GM18502 (cell line): ENCODE data around the gene ESRP2.

Experiments used
- ATAC-seq: cut with Tn5 transposase; IDR thresholded peaks from one replicate; pipeline ENCODE4 v1.9.1; 2021; ENCODE audit warnings: mild to moderate bottlenecking; ENCODE audit not compliant: unreplicated experiment, poor library complexity

The ESRP2 gene

DNA sequence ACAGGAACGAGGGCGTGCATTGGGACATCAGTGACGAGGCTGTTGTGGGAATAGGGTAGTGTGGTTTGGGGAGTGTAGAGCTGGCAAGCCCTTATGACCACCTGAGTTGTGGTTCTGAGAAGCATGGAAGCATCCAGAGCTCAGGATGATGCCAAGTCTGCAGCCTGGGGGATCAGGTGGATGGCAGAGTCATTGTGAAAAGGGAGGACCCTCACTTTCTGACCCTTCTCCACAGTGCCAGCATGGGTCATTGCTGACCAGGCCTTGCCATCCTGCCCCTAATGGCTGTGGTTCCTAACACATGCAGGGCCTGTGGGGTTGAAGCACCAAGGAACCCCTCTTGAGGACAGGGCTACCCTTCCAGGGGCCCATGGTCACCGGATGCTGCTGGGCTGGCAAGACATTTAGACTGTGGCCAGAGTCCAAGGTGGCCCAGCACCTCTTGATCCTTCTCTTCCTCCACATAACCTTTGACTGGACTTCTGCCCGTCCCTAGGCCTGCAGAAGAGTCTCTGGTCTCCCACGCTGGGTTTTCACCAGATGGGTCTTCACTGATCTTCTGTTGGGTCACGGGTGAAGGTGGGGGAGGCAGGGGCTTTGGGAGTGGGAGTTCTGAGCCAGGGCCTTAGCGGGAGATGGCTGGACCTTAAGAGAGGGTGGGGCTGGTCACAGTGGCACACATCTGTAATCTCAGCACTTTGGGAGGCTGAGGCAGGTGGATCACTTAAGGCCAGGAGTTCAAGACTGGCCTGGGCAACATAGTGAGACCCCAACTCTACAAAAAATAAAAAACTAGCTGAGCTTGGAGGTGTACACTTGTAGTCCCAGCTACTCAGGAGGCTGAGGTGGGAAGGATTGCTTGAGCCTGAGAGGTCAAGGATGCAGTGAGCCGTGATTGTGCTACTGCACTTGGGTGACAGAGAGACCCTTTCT is 7.3 kb upstream of the ESRP2 start:
- ATAC-seq, result no peak

DNA sequence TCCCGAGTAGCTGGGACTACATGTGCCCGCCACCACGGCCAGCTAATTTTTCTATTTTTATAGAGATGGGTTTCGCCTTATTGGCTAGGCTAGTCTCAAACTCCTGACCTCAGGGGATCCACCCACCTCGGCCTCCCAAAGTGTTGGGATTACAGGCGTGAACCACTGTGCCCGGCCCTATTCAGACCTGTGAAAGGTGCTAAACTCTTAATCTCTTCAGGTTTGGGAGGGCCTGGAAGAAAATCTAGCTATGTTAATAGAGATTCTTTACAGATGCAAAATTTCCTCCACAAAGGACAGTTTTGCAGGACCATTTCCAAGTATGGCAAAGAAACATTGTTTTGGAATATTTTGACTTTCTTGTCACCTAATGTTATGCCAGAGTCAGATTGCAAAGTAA is 6.2 kb upstream of the ESRP2 start:
- ATAC-seq, result no peak

DNA sequence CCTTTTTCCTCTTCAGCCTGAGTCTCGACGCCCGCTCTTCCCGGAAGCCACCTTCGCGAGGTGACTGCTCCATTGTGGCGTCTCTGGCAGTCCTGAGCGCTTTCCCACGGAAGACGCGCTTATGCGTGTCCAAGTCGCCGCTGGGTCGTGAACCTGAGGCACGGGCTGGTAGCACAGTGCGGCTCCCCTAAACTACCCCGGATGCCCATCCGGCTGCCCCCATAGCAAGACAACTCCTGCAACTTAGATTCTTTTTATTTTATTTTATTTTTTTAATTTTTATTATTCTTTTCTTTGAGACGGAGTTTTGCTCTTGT is 2.1 kb upstream of the ESRP2 start:
- ATAC-seq, result no peak

DNA sequence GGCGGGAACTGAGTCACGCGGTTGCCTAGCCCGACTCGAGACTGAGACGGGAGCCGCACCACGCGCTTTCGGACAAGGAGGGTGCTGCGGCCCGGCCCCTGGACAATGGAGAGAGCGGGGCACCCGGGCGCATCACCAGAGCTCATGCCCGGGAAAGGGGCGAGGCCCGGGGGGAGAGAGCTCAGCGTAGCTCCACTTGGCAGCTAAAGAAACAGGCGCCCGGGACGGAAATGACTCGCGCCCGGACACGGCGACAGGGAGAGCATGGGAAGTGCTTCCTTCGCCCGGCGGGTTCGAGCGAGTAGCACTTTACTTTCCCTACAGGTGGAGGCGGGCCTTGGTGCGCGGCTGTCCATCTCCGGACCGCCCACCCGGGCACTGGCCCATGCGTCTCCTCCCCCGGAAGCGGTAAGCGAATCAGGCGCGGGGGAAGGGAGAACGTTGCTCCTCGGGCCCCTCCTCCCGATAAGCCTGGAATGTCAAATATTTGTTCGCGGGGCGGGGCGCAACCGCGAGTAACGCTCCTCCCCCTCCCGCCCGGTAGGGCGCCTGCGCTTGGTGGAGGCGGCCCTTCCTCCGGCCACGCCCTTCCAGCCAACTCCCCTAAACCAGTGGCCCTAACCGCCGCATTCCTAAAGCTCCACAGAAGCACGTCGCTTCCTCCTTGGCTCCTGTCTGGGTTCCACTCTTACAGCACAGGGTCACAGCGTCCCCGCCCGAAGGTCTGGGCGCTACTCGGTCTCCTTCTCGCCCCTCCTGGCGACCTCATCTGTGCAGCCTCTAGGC is 1.5 kb upstream of the ESRP2 start:
- ATAC-seq, result peak; percentile 80

DNA sequence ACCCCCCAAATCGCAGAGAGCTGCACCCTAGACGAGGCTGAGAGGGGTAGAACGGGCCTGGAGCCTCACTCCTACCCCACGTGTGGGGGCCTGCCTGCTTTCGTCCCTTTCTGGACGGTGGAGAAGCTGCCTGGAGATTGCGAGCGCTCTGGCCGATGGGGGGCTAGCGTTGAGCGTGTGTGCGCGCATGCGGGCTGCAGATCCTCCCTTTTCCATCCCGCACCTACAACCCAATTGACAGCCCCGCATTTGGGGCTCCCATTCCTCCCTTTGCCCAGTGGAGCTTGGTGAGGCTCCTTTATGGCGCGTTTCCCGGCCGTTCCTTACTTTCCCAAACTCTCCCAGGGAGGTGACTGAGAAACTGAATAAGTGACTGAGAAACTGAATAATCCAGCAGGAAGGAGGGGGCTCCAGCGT is 907 bp upstream of the ESRP2 start:
- no peak for ATAC-seq

DNA sequence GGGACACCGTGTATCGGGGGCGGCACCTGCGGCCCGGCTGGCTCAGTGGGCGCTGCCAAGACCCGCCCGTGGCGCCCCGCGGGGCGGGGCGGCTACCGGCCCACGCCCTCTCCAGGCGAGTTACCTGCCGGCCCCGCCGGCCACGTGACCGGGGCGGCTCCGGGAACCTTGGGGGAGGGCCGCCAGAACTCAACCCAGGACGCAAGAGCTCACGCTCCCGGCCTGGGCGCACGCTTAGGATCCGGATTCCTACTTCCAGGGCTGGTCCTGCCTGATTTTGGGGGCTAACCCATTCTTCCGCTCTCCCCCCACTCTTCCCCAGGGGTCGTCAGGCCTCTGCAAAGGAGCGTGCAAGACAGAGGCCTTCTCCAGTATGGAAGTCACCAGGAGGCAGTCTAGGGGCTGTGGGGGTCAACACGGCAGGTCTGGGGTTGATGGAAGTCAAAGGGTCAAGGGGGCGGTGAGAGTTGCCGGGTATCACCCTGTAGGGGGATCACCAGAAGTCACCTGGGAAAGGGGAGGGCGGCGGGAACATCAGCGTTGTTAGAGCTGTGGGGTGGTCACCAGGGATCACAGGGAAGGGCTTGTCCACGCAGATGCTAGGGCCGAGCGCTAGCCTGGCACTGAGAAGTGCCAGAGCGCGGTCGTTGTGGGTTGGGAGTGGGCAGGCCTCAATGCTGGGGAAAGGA is 354 bp upstream of the ESRP2 start:
- no peak for ATAC-seq

DNA sequence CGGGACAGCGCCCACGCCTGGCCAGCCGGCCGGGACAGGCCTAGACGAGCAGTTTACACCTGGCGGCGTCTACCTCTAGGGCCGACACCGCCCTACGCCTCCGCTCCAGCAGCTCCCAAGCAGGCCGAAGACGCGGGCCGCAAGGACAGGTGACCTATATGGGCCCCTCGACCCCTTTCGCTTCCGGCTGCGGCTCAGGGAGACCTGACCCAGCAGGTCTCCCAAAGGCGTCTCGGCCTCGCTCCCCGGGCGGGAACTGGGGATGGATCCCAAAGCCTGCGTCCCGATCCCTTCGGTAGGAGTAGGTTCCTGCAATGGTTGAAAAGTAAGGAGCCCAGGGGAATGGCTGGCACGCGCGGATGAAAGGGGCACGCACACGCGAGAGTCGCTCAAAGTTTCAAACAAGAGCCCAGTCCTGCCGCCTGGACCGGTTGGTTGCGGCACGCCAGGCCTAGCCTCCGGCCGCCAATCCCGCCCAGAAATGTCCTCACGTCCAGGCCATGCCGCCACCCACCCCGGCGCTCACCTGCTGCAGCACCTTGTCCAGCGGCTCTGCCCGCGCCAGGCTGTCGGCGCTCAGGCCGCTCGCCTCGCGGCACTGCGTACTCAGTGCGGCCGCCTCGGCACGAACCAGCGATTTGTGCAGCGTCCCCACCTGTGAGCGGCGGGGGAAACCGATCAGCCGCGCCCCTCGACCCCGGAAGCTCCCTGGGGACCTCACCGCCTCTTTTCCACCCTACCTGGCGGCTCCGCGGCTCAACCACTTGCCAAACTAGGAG is 630 bp downstream of the ESRP2 start:
- ATAC-seq, result no peak

DNA sequence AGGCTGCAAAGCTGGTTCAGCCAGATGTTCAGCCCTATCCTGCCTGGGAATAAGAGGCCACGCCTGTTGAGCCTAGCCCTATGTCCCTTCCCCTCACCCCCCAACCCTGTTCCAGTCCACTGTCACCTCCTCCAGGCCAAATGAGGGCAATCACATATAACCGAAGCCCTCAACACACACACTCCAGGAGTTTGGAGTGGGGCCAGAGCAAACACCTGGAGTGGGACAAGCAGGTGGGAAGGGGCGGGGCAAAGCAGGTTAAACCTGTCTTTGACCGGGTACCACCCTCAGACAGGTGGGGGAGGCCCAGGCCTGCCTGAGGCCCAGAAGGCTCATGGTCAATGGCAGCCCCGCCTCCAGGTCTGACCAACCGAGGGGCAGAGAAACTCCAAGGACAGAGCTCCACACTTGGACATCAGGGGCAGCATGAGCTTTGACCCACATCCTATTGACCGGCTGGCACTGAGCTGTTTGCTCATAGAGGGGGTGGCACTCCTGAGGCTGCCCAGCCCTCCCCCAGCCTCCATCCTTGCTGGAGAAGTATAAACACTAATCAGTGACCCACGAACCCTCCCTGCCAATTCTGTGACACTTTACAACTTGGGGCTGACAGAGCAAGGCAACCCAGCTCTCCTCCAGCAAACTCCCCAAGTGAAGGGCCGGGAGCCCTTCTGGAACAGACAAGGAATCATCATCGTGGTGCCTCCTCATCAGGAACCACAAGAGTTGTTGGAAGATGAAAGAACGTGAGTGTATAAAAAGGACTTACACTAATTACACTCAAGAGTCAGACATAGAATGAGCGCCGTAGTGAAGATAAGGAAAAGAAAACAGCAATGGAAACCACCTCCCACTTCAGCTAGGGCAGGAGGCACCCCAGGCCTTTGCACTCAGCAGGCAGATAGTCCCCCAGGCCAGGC is 1.5 kb downstream of the ESRP2 start:
- ATAC-seq, result no peak

DNA sequence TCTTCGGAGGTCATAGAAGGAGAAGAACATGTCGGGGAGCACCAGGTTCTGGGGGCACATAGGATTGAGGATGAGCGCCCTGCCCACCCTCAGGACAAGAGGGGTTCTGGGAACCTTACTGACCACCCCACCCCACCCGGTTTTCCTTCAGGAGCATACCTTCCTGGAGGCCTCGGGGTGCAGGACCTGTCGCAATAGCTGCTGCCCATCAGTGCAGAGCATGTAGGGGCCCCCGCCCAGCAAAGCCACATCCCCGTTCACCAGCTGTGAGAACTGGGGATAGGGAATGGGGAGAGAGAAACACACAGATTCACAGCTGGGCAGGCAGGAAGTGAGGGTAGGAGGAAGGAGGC is 2.1 kb downstream of the ESRP2 start:
- ATAC-seq, result no peak

DNA sequence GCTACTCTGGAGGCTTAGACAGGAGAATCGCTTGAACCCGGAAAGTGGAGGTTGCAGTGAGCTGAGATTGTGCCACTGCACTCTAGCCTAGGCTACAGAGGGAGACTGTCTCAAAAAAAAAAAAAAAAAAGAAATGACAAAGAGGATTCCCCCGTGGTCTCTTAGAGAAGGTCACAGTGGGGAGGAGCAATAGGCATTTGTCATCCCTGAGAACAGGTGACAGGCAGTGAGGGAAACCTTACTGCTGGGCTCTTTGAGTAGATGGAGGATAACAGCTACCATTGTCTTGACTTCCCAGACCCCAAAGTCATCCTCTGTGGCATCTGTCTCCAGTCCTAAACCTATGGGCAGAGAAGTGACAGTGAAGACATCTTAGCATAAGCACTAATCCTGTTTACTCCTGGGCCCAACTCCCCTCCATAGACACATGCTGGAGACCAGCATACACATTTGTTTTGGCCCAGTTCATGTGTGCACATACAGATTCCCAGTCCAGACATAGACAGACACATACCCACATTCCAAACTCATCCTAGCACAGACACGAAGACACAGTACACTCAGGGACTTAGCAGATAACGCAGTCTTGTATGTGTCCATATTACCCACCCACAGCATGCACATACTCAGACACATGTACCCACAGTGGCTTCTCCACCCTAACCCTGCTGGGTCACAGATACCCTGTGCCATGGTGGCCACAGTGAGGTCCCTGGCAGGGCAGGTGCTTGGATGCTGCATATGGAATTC is 2.7 kb downstream of the ESRP2 start:
- ATAC-seq, result no peak

DNA sequence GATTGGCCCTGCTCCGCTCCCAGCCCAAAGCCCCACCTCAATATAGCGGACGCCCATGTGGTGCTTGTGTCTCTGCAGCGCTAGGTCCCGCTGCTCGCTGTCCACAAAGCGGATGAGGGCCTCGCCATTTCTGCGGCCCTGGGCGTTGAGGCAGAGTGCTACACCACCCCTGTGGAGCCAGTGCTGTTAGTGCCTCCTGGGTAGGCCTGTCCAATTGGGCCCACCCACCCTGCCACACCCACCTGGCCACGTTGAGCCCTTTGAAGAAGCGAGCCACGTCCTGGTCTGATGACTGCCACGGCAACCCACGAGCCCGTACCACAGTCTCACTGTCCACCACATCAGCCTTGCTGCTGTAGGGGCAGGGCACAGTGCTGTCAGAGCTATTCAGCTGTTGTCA is 3.6 kb downstream of the ESRP2 start:
- no peak for ATAC-seq

DNA sequence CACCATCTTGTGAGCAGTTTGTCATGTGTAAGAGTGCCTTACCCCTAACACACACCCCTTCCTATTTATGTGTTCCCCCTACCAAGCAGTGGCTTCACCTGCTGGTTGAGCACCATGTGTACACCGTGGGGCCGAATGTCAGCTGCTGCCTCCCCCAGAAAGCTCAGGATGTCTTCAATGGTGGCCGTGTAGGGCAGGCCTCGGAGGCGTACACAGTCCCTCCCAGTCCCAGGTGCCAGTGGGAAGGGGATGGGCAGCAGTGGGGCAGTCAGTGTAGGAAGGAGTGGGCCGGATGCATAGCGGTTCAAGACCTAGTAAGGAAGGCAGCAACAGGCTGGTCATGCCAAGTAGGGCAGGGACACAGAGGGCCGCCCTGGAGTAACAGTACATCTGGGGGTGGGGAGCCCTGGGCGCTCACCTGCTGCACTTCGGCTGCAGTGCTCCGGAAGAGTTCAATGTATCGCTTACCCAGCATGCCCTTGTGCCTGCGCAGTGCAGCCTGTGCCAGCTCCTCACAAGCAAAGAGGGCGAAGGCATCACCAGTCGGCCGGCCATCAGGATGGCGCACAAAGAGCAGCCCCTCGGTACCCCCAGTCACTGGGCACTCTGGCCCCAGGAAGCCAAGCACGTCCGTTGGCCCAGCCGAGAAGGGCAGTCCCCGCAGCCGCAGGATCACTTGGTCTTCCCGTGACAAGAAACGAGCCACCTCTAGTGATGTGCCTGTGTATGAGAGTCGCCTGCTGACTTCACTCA is 4.4 kb downstream of the ESRP2 start:
- ATAC-seq, result no peak

DNA sequence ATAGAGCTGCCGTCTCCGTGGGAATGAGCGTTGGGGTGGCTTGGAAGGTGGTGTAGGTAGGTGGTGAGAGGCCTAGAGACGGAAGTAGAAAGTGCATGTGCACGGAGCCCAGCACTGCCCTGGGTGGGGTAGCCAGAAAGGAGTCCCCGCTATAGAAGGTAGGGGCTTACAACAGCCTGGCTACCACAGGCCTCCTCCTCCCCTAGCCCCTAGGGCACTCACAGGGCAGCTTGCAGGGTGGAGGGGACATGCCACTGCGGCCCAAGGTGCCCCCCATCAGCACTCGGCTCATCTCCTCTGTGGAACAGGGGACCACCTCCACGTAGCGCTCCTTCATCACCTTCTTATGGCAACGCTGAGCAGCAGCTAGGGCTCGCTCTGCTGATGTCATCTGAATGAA is 5.0 kb downstream of the ESRP2 start:
- no peak for ATAC-seq

DNA sequence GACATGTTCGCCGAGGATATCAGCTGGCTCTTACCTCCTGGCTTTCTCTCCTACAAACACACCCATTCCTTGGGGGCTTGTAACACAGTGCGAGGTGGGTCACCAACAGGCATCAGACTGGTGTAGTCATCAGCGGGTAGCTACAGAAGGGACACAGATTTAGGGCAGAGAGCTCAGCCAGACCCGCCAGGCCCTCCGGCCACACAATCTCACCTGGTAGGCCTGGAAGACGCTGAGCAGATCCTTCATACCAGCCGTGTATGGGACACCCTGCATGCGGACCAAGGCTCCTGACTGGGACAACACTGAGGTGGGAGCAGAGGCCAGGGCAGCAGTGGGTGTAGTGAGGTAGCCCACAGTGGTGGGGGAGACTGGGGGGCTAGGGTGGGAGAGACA is 5.8 kb downstream of the ESRP2 start:
- ATAC-seq, result no peak

DNA sequence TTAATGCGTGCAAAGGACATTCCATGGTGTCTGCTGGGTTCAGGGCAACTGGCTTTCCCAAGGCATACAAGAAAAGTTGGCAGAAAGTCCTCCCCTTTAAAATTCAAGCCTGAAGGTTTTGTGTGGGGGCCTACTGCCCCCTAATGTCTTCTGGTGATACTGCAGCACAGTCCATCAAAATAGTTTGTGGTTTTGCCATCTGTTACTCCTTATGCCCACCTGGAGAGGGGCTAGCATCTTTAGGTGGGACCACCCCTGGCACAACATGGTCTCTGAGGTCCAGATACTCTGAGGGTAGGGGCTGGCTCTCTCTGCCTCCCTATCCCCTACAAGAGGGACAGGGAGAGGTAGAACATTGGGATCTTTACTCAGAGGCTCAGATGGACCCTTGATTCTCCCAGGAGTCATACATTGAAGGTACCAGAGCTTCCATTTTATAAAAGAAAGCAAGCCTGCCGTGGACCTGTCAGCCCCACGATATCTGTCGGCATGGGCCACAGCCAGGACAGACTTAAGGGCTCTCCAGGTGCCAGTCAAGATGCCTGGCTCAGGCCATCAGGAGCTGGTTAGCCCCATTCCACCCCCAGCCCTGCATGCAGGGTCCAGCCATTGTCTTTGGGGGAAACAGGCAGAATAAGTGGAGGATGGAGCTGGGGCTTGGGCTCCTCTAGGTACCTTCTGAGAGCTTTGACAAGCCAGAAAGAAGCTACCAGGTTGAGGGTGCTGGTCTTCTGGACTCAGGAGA is 6.3 kb downstream of the ESRP2 start:
- no peak for ATAC-seq

DNA sequence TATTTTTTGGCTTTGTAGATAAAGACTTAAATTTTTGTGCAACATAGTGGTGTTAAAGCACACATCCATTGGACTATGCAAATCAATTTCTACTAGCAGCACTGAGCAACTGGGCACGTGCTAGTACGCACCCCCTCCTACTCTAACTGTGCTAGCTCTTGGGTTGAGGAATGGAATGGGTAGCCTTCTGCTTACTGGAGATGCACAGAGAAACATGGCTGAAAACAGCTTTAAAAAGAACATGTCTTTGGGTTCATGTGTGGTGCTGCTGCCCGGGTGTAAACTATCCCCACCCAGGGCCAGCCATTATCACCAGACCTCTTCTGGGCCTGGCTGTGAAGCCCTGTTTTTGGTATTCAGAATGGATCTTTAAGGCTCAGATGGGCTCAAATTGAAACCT is 7.3 kb downstream of the ESRP2 start:
- ATAC-seq, result no peak

DNA sequence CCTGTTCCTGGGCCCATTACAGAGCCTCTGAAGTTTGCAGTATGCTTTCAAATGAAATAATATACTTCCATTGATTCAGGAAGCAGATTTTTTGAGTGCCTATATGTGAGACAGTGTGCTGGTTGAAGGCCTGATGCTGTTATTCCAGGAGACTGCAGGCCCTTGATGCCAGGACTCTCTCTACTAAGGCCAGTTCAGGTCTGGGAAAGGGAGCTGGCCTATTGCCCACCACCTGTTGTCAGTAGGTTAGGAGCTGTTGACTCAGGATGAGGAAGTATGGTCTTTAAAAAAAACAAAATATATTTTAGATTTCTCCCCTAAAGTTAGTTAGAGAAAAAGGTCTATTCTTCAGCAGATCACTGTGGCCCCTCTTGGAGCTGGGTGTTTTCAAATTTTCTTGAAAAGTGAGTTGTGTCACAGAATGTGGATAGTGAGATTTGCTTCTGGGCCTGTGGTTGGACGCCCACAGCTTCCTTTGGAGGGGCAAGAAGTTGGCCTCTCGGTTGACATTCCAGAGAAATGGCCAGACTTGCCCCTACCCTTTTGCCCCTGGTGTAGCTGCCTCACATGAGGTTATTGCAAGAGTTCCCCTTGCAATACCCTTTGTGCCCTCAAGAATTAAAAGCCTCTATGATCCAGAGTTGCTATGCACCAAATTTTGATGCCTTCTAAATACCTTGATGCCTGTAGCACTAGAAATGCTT is 7.9 kb downstream of the ESRP2 start:
- no peak for ATAC-seq
